K562 (cell line): ENCODE results near the gene ZNHIT3. TPM values are rescaled to one million over a fixed set of nuclear protein-coding genes. Genes with fewer than 3 reads are reported as not detected.

Source experiments
- ATAC-seq: fragments of 200-7000 bp; cut with Tn5 transposase; 3 replicates; pipeline ENCODE4 v1.9.1; 2020; ENCODE audit warnings: moderate library complexity
- BruUV-seq: library from RNA; stranded (reverse); fragments of 400-500 nt; replicated peaks from 2 replicates; lab custom pipeline; 2021; lab: Mats Ljungman, UMichigan
- CTCF ChIA-PET: fragments of 300-600 bp; formaldehyde crosslinking; extraction: SDS; loops from one replicate; lab custom pipeline; 2021; ENCODE audit warnings: low intra/inter-chr PET ratio; lab: Yijun Ruan, JAX
- POLR2A ChIA-PET: fragments of 300-600, 350-650 bp; sonication (Branson Sonifier 250); formaldehyde crosslinking; extraction: SDS; loops from one replicate; lab custom pipeline; 2021; ENCODE audit warnings: antibody characterized with exemption, inconsistent platforms; lab: Yijun Ruan, JAX
- DNase-seq, 4 experiments: peaks; one replicate each; pipeline versions ENCODE4 v3.0.0 to v3.0.0-alpha.2; 2011 to 2018; ENCODE audit warnings: low spot score in 3 of 4, mixed read lengths in 3 of 4; ENCODE audit errors: extremely low read depth in 1 of 4
- FAIRE-seq: peaks from 2 replicates; lab custom pipeline; 2011; peaks lifted over from hg19 to GRCh38; lab: Jason Lieb, UNC
- H2AFZ ChIP-seq: 2 replicates; pipeline ENCODE4 v1.6.0; 2011; ENCODE audit warnings: low read depth, low read length, control low read depth, inconsistent platforms
- H3K27ac ChIP-seq: fragments of 200-600 bp; 3 replicates; pipeline ENCODE4 v1.8.0; 2011; ENCODE audit warnings: low read depth, mild to moderate bottlenecking, control low read depth, inconsistent platforms, low read length, moderate library complexity, mixed read lengths; ENCODE audit errors: extremely low read depth
- H3K27me3 ChIP-seq, 2 experiments: fragments of 300-600 bp in 1 of 2; 2 replicates in 1 of 2; 3 replicates in 1 of 2; pipeline versions ENCODE4 v1.6.0 to v1.8.0; 2011; ENCODE audit warnings: inconsistent platforms in 2 of 2, low read length in 2 of 2, mild to moderate bottlenecking in 1 of 2, mixed read lengths in 1 of 2, moderate library complexity in 1 of 2; ENCODE audit not compliant: control insufficient read depth in 2 of 2, insufficient read depth in 2 of 2
- H3K36me3 ChIP-seq: fragments of 300-600 bp; 3 replicates; pipeline ENCODE4 v1.8.0; 2011; ENCODE audit warnings: mild to moderate bottlenecking, low read length, inconsistent platforms; ENCODE audit not compliant: control insufficient read depth, insufficient read depth
- H3K4me1 ChIP-seq, 2 experiments: fragments of 200-600 bp in 1 of 2; replicated peaks in 1 of 2; 2 replicates in 1 of 2; 3 replicates in 1 of 2; pipeline versions ENCODE4 v1.5.1 to v1.8.0; 2011; ENCODE audit warnings: inconsistent platforms in 2 of 2, low read length in 2 of 2, mild to moderate bottlenecking in 1 of 2, mixed read lengths in 1 of 2, moderate library complexity in 1 of 2; ENCODE audit not compliant: control insufficient read depth in 2 of 2, insufficient read depth in 2 of 2
- H3K4me2 ChIP-seq: 2 replicates; pipeline ENCODE4 v1.6.1; 2011; ENCODE audit warnings: low read length, control low read depth, inconsistent platforms, mixed read lengths; ENCODE audit not compliant: insufficient read depth
- H3K4me3 ChIP-seq: fragments of 200-600 bp; sonication (generic), shearing (Covaris generic); 2 replicates; pipeline ENCODE4 v1.5.1; 2016; ENCODE audit warnings: control low read depth, inconsistent platforms
- H3K79me2 ChIP-seq: fragments of 200-600 bp; 3 replicates; pipeline ENCODE4 v1.8.0; 2011; ENCODE audit warnings: low read length, inconsistent platforms; ENCODE audit not compliant: control insufficient read depth, insufficient read depth
- H3K9ac ChIP-seq, 2 experiments: 2 replicates each; pipeline versions ENCODE4 v1.6.0 to v1.6.1; 2011; ENCODE audit warnings: low read depth in 2 of 2, low read length in 2 of 2, control low read depth in 1 of 2, inconsistent platforms in 1 of 2, mild to moderate bottlenecking in 1 of 2, mixed read lengths in 1 of 2; ENCODE audit not compliant: insufficient read depth in 1 of 2
- H3K9me1 ChIP-seq: one replicate; pipeline ENCODE4 v1.6.0; 2011; ENCODE audit warnings: inconsistent platforms, mild to moderate bottlenecking, low read length, moderate library complexity; ENCODE audit not compliant: control insufficient read depth, insufficient read depth
- H3K9me3 ChIP-seq: replicated peaks from 2 replicates; pipeline ENCODE4 v1.5.1; 2011; ENCODE audit warnings: low read depth, low read length, inconsistent platforms; ENCODE audit not compliant: control insufficient read depth, insufficient read depth
- H4K20me1 ChIP-seq: replicated peaks from 2 replicates; pipeline ENCODE4 v1.6.1; 2011; ENCODE audit warnings: low read length, inconsistent platforms, mixed read lengths; ENCODE audit not compliant: control insufficient read depth, insufficient read depth
- ATF1 ChIP-seq, 2 experiments: fragments of 450-650 bp in 1 of 2; IDR thresholded peaks; 2 replicates each; pipeline ENCODE4 v1.6.1; 2016; ENCODE audit warnings: missing compliant biosample characterization in 1 of 2, missing genetic modification characterization in 1 of 2
- ELK1 ChIP-seq: sonication (generic); formaldehyde crosslinking; IDR thresholded peaks from 2 replicates; pipeline ENCODE4 v1.8.1; 2022; ENCODE audit warnings: missing genetic modification reagents
- KLF10 ChIP-seq: fragments of 250-450 bp; sonication (Bioruptor Pico); IDR thresholded peaks from 2 replicates; pipeline ENCODE4 v1.6.1; 2021; ENCODE audit warnings: matching md5 sums
- KLF6 ChIP-seq: fragments of 250-450 bp; sonication (Bioruptor Pico); IDR thresholded peaks from 2 replicates; pipeline ENCODE4 v1.4.0; 2020; ENCODE audit warnings: mild to moderate bottlenecking, moderate library complexity, borderline replicate concordance
- NEUROD1 ChIP-seq: fragments of 150-350 bp; IDR thresholded peaks from 2 replicates; pipeline ENCODE4 v1.6.1; 2014; ENCODE audit warnings: borderline replicate concordance, low read length, low read depth; ENCODE audit not compliant: partially characterized antibody
- SRSF9 ChIP-seq: fragments of 200-400 bp; formaldehyde crosslinking; IDR thresholded peaks from 2 replicates; pipeline ENCODE4 v1.6.1; 2017; ENCODE audit warnings: low read depth, low read length, borderline replicate concordance
- in situ Hi-C: fragments of 300-500 bp; cut with MboI; formaldehyde crosslinking; loops from 4 replicates; pipeline ENCODE4 v1.15.0; 2018; ENCODE audit warnings: inconsistent platforms, mixed read lengths
- intact Hi-C: fragments of 100-400 bp; cut with micrococcal nuclease; formaldehyde crosslinking; loops from 2 replicates; pipeline ENCODE4 v1.14.2; 2022
- polyA plus RNA-seq, 8 experiments: library from polyadenylated mRNA; depleted of rRNA in 4 of 8; stranded (reverse) in 5 of 8; unstranded in 3 of 8; fragments of >200 nt; fragmentation: Nextera tagmentation in 2 of 8; fragmentation: Illumina TruSeq in 1 of 8; extraction: Ambion mirVana in 2 of 8; extraction: Trizol in 1 of 8; gene quantifications; 2 replicates each; pipeline versions ENCODE4 v1.2.1 to v1.2.3, GENCODE V29; 2011 to 2014; ENCODE audit warnings: inconsistent platforms in 1 of 8, missing spikeins in 1 of 8
- total RNA-seq, 7 experiments: library from RNA; depleted of rRNA in 6 of 7; stranded (reverse); fragments of >200 nt in 6 of 7; fragmentation: Illumina TruSeq in 2 of 7; extraction: Trizol in 2 of 7; gene quantifications; 2 replicates each; pipeline versions ENCODE4 v1.2.1 to v1.2.3, GENCODE V29; 2011 to 2021; ENCODE audit warnings: low replicate concordance in 1 of 7

ZNHIT3 gene
- total and polyA plus RNA-seq, 9 of the 15 experiments (the other 6 are each of a cell fraction or from before 2014, with no cell fraction given) = 45.0 to 300 (median 88.4) TPM

- H3K9me3 ChIP-seq = no peaks in the 10 kb centered on the region
- BruUV-seq = no TSS peak
- no peaks in the 10 kb centered on the region for H3K36me3 ChIP-seq
- no peaks in the 10 kb centered on the region for H3K79me2 ChIP-seq
- peaks cover 11 to 38% of the 10 kb centered on the region in 2 experiments for H3K27me3 ChIP-seq
- no peak overlapping the region for H2AFZ ChIP-seq
- H3K4me2 ChIP-seq = no peak overlapping the region
- intact Hi-C loops (no loop called here), in situ Hi-C loops (loop anchor here (10.0 to 25.0 kb wide), 2 partner anchors 108 to 276 kb away; partner anchors contain the start of genes CCL3L1 and CCL3L3)
- ChIA-PET POLR2A (no interaction called here), CTCF (no interaction called here)
- no peak for DNase-seq
- TF ChIP-seq SRSF9 = no peak
- TF ChIP-seq ELK1 (CRISPR knock-in tag) = no peak
- no peak for TF ChIP-seq KLF6 (CRISPR knock-in tag)
- no peak for TF ChIP-seq ATF1 (CRISPR knock-in tag; IDR thresholded peaks at IDR 0.05)
- TF ChIP-seq ATF1 (tag; IDR thresholded peaks at IDR 0.05) = no peak
- no peak for TF ChIP-seq NEUROD1
- TF ChIP-seq KLF10 (CRISPR knock-in tag) = no peak
- peaks cover 4% of the 10 kb centered on the region for H3K9me1 ChIP-seq
- ATAC-seq = no peak
- H4K20me1 ChIP-seq = peaks cover 3% of the 10 kb centered on the region; the same call in 1 of the 2 replicates
- no peak overlapping the region for H3K4me3 ChIP-seq
- no peak overlapping the region for H3K27ac ChIP-seq
- FAIRE-seq = no peak
- H3K9ac ChIP-seq = no peak overlapping the region
- no peaks in the 10 kb centered on the region for H3K4me1 ChIP-seq
Measured at GRCh38 chr17:36470499-36470898, 16.0 kb upstream of the ZNHIT3 start.
